ELR (cell line): ENCODE measurements around the gene HOXC12.
A peak's percentile ranks its signal among the peaks of the same experiment; 100 is the strongest.

Experiments
- DNase-seq: peaks from one replicate; pipeline ENCODE4 v3.0.0-alpha.2; 2015; ENCODE audit warnings: low read depth

HOXC12 gene

DNA sequence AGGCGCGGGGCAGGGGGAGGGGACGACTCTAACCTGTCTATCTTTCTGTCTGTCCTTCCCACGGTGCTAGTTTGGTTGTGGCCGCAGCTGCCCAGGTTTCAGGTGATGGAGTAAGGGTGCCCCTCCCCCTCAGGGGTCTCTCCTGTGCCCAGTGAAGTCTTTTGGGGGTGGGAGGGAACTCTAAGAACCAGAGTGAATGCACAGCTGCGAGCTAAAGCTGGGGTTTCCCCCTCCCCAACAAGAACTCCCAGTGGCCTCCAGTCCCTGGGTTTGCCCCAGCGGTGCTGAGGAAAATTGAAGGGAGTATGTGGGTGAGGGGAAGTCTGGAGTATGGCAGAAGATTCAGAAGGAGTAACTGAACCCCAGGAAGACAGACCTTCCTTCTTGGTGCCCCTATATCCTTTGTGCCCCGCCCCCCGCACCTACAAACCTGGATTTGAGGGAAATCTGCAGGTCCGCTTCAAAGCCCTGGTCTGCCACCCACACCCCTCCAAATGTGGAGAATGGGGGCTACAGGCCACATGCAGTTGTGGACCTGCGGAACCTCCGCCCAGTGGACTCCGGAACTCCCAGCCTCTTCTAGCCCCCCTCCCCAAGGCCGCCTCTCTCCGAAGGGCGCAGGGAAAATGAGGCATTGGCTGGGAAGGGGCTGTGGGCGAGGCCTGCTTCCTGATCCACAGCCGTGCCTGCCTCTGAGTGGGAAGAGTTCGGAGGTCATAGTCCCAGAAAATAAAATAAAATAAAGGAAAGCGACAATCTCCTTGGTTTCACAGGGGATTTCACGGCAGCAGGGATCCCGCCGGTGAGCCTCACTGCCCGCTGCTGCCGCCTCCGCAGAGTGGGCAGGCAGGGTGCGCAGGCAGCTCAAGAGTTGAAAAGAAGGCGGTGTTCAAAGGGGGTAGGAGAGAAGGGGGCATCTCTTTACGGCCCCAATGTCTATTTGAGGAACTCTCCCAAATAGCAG, 41.8 kb downstream of the HOXC12 start:
- no peak for DNase-seq

DNA sequence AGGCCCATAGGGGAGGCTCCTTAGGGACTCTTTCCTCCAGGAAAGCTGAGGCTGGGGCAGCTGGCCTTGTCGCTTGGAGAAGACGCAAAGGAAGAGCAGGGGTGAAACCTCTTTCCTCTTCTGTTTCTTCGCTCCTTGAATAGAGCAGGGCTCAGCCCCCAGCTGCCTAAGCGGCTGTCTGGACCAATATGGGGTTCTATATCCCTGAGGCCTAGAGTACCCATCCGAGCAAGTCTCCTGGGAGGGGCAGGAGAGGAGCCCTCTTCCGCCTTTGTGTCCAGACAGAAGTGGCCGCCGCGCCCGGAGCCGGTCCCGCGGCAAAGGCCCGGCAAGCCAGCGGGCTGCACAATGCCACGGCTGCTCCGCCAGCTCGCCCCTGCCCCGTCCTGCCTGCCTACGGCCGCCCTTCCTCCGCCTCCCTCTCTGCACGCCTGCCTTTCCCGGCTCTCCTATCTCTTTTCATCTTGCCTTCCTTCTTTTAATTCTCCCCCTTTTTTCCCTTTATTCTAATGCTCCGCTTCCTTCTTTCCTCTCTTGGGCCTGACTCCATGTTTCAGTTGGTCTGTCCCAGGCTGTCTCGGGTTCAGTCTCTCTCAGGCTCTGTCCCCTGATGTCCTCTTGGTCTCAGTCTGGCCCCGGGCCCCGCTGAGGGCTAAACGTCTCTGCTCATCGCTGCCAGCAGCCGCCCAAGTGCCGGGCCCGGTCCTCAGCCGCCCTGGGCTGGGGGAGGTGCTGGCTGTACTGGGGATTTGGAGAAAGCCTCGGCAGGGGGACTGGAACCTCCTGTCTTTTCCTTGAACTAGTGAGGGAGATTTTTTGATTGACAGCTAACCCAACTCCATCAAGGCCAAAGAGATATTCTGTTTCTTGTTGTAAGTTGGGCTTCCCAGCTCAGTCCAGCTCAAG, 42.8 kb downstream of the HOXC12 start:
- no peak for DNase-seq

DNA sequence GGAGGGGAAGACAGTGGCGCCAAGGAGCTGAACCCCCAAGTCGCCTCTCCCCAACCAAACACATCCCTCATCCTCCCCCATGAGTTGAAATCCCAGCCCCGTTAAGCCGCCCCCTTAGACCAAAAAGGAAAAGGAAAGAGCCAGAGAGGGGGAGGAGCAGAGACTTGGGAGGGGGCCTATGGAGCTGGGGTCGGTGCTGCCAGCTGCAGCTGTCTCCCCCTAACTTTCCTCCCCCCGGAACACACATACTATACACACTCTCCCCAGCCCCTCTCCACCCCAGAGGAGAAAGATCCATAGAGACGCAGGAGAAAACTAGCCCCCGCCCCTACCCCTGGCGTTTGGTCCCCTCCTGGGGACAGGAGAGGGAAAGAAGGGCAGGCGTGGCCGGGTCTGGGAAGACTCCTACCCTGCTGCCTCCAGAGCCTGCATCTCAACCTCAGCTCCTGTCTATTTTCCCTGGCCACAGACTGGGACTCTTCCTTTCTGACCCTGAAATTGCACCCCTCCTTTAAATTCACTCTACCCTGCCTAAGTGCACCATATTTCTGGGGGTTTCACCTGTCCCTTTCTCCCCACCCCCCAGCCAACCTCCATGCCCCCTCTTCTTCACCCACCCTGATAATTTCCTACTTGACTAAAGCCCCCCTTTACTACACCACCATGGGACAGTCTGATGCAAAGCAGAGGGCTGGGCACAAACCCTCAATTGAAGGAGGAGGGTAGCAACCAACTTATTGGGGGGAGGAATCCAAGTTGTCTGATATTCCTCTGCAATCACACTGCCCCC, 43.6 kb downstream of the HOXC12 start:
- no peak for DNase-seq

DNA sequence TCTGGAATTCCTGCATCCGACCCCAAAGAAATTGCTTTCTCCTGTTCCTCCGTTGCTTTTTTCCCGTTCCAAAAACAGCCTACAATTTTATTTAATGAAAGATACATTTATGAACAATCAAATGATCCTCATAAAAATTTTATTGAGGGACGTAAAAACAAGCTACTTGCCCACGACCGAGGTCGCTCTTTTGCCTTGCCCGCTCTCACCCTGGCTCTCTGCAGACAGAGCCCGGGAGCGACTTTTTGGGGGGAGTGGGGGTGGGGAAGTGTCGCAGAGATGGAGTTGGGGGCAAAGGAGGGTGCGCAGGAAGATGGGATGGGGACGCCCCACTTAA, 44.2 kb downstream of the HOXC12 start:
- no peak for DNase-seq

DNA sequence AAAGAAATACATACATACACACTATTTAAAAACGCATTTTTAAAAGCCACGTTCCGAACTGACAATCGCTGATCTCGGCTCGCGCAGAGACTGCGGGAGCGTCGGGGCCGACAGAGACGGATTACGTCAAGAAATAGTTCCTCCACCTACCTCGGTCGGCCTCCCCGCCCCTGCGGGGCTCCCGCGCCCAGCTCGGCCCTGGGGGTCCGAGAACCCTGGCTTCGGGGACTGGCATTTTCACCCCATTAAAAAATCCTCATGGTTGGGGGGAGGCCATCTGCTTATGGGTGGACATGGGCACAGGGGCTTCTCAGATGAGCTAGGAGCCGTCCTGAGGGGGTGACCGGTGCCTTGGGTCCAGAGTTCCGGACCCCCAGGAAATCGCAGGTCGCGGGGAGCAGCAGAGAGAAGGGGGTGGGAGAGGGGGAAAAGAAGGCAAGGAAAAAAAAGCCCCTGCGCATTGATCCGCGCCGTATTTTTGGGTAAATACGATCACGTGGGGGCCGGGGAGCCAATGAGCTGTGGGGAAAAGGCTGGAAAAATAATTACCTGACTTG, 44.9 kb downstream of the HOXC12 start:
- DNase-seq, result peak; percentile 91

DNA sequence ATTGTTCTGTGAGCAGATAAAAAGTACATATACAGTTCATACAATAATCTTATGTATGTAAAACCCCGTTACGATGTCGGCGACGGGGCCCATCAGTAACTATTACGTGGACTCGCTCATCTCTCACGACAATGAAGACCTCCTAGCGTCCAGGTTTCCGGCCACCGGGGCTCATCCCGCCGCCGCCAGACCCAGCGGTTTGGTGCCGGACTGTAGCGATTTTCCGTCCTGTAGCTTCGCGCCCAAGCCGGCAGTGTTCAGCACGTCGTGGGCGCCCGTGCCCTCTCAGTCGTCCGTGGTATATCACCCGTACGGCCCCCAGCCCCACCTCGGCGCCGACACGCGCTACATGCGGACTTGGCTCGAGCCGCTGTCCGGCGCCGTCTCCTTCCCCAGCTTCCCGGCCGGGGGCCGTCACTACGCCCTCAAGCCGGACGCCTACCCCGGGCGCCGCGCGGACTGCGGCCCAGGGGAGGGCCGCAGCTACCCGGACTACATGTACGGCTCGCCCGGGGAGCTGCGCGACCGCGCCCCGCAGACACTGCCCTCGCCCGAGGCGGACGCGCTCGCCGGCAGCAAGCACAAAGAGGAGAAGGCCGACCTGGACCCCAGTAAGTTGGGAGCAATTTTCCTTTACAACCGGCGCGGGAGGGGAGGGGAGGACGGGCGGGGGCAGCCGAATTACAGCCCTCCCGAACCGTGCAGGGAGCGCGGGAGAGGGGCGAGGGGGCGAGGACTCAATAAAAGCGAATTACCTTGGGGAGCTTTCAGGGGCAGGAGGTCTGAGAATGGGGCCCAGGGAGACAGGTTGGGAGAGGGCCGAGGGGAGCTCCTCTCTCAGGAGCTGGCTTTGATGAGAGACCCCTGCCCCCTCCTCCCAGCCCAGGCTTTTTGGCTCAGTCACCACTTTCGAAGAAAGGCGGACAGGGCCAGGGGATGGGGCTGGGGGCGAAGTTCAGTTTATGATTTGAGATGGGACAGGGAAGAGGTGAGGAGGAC, 45.7 kb downstream of the HOXC12 start, which contains the start of gene HOXC9:
Gene HOXC9, plus strand, starts transcription at position 46 of the 999 bp plus-strand sequence. Its CDS starts 28 bp downstream, at position 74.
- peak; percentile 67 for DNase-seq

DNA sequence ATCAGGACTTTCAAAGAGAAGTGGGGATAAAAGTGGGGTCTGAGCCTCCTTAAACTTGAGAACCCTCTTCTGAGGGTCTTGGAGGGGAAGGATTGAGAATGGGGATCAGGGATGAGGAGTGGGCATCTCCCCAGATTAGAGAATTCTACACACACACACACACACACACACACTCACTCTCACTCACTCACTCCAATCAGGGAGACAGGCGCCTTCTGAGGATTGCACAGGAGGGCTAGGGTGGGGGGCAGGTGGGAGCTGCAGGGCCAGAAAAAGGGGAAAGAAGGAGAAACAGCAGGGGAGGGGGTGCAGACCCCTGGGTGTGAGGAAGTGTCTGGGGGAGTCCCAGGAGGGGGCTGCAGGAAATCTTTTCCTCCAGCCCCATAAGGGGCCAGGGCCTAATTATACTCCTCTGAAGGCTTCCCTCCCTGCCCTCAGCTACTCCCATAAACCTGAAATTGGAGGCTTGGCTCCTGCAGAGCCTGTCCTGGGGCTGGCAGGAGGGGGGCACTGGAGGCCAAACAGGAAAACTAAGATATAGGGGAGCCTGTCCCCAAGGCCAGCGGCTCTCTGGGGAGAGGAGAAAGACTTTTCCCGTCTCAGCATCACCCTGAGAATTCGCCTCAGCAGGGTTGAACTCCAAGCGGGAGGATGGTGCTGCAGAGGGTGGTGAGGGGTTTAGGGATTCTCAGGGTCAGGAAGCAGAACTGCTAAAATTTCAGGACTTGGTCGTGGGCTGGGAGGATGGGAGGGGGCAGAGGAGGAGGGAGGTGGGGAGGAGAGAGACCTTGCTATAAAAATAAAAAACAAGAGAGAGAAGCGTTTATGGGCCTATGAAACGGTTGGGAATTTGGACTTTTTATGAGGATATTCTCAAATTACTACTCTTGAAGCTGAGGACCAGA, 46.8 kb downstream of the HOXC12 start:
- no peak for DNase-seq

DNA sequence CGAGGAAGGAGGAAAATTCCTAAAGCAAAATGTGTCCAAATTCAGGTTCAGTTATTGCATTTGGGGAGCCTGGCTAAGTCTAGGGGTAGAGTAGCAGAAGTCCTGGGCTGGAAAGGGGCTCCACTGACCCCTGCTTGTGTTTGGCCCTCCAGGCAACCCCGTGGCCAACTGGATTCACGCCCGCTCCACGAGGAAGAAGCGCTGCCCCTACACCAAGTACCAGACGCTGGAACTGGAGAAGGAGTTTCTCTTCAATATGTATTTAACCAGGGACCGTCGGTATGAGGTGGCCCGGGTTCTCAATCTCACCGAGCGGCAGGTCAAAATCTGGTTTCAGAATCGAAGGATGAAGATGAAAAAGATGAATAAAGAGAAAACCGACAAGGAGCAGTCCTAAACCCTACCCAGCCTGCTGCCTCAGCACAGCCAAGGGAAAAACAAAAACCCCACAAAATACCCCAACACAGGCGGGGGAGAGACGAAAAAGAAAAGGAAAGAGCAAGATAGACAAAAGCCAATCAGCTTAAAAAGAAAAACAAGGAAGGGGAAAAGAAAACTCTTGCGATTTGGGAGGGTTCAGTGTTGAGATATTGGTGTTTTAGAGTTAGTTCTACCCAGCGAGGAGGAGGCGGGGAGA, 47.7 kb downstream of the HOXC12 start:
- DNase-seq, result no peak

DNA sequence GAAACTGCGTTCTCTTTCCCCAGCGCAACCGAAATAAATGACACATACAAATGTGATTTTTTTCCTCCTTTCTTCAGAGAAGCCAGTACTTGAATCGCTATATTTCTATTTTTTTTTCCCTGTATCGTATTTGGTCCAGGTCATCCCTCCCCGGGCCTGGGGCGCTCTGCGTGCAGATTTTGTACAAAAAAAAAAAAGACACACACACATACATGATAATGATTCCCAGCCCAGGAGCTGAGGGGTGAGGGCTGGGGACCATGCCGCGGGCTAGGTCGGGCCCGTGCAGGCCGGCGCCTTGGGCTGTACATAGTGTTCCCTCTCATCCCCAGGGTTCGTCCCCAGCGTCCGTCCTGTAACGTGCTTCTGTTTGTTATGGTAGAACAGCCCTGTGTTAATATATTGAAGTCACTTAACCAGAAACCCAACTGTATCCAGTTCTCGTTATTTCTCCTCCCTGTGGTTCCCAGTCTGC, 48.2 kb downstream of the HOXC12 start:
- DNase-seq, result no peak

DNA sequence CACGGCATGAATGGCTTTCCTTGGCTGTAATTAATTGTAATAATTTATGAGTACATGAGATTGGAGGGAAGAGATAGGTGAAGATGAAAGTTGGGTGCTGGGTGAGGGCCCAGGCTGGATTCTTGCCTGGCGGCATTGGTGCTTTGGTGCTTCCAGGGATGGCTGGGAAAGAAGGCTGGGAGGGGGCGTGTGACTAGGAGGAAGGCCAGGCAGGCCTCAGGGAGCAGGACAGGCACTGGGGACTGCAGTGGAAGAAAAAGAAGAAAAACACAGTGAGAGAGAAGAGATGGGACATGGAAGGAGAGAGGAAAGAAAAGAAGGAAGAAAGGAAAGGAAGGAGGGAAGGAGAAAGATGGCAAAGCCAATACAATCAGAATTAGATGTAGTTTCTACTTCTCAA, 48.9 kb downstream of the HOXC12 start:
- DNase-seq, result no peak

DNA sequence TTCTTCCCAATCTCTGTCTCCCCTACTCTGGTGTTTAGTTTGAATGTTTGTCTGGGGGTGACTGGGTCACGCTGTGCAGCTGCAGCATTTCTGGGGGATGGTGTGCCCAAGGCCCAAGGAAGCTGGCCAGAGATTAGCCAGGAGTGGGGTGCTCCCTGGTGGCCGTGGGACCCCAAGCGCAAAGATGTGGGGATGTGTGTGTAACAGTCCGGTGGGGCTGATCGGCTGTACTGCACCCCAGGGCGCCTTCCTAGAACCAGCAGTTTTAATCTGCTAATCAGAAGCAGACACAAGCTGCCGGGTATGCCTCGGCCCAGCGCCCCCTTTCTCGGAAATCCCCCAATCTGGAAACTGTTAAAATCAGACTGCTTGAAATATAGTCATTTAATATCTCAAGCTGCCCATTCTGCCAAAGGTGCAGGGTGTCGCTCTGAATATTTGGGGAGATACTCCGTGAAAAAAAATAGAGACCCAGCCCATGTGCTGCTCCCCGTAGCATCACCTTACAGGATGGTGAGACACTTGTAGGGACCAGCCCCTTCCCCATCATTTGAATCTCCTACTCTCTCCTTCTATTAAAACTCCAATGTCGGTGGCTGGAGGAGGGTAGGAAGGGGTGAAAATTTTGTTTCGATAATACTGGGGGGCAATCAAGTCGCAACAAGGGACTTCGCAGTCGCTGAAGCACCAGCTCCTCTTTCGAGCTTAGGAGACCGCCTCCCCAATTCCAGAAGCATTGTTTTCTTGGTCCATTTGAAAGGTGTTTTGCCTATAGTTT, 49.5 kb downstream of the HOXC12 start:
- DNase-seq, result peak; percentile 51

DNA sequence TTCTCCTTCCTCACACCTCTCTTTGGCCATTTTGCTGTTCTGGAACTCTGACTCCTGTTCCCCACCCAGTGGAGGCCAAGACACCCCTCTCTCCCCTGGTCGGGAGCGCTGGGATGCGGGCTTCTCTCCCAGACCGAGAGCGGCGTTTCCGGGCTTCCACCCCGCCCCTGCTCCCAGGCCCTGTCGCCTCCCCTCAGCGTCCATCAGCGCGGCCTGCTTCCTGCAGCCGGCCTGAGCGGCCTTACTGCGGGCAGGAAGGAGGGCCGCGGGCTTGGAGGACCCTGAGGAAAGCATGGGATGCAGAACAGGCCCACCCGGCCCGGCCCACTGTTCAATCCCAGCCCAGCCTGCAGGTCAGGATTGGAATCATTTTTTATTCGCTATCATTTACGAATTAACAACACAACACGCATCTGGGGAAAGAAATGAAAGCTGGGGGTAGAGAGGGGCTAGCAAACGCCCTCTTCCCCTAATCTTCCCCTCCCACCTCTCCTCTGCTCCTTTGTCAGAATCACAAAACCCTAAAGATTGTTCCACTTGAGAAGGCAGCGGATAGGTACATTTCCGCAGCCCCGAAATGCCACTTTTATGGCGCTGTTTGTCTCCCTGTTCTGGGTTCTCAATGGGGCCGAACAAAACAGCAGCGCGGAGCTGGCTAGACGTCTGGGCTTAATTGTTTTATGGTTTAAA, 50.3 kb downstream of the HOXC12 start:
- DNase-seq, result no peak

DNA sequence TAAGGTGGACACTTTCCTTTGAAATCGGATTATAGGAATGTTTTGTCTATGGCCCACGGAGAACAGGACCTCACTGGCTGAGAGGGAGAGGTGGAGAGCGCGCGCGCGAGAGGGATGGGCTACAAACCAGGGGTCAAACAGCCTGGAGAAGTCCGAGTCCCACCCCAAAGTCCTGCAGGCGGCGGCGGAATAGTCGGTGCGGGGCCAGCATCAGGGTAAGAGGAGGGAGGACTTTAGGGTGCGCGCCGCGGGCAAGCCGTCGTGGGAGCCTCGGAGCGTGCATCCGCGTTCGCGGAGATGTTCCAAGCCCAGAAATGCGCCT, 50.8 kb downstream of the HOXC12 start:
- no peak for DNase-seq

DNA sequence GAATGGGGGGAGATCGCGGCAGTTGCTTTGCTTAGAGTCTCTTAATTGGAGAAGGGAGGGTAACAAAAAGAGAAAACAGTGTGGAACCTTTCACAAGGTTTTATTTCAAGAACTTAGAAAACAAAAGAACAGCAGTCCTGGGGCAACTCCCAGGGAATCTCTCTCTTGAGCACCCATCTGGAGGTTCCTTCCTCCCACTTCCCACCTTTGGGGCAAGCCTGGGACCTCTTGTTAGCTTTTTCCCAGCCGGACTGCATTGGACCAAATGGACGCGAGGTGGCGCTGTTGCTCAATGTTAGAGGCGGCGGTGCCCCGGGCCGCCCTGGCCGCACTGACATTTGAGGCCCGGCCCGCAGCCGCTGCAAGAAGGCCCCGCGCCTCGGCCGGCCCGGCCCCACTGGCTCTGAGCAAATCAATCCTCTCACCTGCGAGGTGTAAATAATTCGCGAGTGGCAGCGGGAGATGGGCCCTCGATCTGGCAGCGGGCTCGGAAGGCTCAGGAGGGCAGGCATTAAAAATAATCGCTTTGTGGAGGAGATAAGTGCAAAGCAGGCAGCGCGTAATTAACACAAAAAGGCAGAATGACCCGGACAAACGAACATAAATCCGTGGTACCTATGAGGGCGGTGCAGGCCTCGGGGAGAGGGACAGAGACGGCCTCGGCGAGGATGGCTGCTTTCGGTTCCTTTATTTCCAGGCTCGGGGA, 51.3 kb downstream of the HOXC12 start:
- DNase-seq, result peak; percentile 85

DNA sequence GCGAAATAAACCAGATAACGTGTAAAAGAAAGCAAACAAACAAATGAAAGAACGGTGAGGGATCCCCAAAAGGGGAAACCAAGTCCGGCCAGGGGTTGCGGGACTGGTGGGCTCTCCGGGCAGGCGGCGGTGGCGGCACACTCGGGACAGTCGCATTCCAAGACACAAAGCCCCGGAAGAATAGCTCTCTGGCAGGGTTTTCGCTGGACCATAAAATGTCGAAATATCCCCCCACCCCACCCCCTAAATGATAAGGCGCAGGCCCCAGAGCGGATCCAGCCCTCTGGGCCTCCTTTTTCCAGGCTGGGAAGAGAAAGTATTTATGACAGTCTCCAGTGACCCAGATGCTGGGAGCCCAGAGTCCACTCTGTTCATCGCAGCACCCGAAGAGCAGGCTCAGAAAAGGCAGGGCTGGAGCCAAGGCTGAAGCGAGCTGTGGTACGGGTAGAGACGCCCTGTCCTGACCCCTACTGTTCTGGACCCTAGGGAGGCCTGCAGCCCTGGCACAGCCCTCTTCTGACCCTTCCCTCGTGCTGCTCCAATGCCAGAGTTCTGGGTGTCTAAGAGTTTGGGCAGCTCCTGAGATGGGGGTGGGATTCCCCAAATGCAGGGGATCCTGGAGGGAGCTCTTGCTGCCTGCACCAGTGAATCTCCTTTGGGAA, 52.0 kb downstream of the HOXC12 start:
- no peak for DNase-seq

DNA sequence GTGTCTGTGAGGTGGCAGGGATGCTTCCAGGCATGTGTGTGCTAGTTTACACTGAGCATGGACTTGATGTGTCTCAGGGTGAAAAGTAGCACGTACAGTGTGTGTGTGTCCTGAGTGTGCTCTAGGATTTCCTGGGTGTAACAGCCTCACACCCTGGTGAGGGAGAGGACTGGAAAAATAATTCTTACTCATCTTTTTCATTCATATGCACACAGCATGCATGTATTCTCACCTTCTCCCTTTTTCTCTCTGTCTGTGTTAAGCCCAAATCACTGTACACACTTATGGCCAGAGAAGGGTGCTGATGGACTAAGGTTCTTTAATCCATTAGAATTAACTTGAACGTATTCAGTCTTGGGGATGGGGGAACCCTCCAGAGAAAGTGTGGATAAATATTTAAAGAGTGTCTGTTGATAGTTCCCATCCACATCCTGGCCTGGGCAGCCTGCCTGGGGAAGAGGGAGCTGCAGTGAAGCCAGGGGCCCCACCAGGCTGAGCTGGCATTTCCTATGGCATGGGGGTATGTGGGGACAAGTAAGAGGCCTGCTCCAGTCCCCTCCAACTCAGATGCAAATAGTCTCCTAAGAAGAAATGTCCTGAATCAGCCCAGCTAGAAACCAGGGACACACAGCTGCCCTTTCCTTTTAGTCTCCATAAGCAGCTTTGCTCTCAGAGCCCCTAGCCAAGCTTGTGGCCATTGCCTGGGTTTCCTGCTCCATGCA, 53.0 kb downstream of the HOXC12 start:
- DNase-seq, result no peak
